Peyer's patch (tissue), 4 donors: Measurements from ENCODE around the gene JPH3. TPM values are rescaled to one million over a fixed set of nuclear protein-coding genes. Genes with fewer than 3 reads are reported as not detected.

Experiments used
- DNase-seq, 3 donors: peaks; one replicate each; pipeline ENCODE4 v3.0.0-alpha.2; 2017 to 2019
- H3K27ac ChIP-seq, 4 donors: fragments of 200-600 bp; sonication (generic); one replicate each; pipeline ENCODE4 v1.5.1; 2016 to 2019
- H3K27me3 ChIP-seq, 2 donors: fragments of 200-600 bp; sonication (generic); one replicate each; pipeline ENCODE4 v1.5.1; 2019
- H3K36me3 ChIP-seq, 3 donors: fragments of 200-600 bp; sonication (generic); one replicate each; pipeline ENCODE4 v1.5.1; 2016 to 2019
- H3K4me1 ChIP-seq, 4 donors: fragments of 200-600 bp; sonication (generic); one replicate each; pipeline ENCODE4 v1.5.1; 2016 to 2019
- H3K4me3 ChIP-seq, 4 donors: fragments of 200-600 bp; sonication (generic); 1 replicate in 3 of 4; 2 replicates in 1 of 4; pipeline ENCODE4 v1.5.1; 2016 to 2019; ENCODE audit warnings: mild to moderate bottlenecking in 1 of 4
- H3K9me3 ChIP-seq, 4 donors: fragments of 200-600 bp; sonication (generic); one replicate each; pipeline ENCODE4 v1.5.1; 2016 to 2019; ENCODE audit warnings: mild to moderate bottlenecking in 1 of 4
- POLR2A ChIP-seq, 2 donors: fragments of 450-650 bp; IDR thresholded peaks; one replicate each; pipeline ENCODE4 v1.5.1; 2017; ENCODE audit warnings: antibody characterized with exemption in 2 of 2, mild to moderate bottlenecking in 2 of 2, moderate library complexity in 2 of 2
- total RNA-seq, 4 donors: library from RNA; depleted of rRNA; stranded (reverse); fragments of >200 nt; gene quantifications; one replicate each; pipeline ENCODE4 v1.1.0, GENCODE V29; 2016
- TF ChIP-seq, protein P1 (sequence below), 6 experiments: fragments of 450-650 bp in 4 of 6; fragments of 200-600 bp in 2 of 6; sonication (generic) in 1 of 6; IDR thresholded peaks; one replicate each; pipeline ENCODE4 v1.5.1; 2017 to 2019; ENCODE audit warnings: antibody characterized with exemption in 6 of 6, mild to moderate bottlenecking in 3 of 6, moderate library complexity in 1 of 6

Gene JPH3
- total RNA-seq, 4 donors from 2014 or later: 0.13 to 0.57 TPM; not detected in 2

DNA sequence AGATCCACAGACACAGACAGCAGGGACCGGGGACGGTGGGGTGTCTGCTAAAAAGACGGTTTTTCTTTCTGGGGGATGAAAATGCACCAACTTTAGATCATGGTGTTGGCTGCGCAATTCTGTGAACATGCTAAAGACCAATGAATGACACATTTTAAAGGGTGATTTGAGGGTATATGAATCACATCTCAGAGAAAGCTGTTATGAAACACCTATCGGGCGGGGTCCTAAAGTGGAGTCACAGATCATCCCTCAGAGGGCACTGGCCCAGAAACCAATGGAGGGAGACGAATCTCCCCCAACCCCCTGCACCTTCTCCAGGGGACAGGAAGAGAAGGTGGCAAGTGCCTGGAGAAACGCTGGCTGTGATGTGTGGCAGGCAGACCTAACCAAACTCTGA lies 137.5 kb downstream of the JPH3 start:
- Histone ChIP-seq H3K27me3 (no peaks in the 10 kb centered on the region), H3K9me3 (no peaks in the 10 kb centered on the region), H3K36me3 (peaks cover 0 to 24% (median 0%) of the 10 kb centered on the region in 3 donors), H3K27ac (no peak overlapping the region), H3K4me1 (no peaks in the 10 kb centered on the region), H3K4me3 (no peak overlapping the region)
- no peak for TF ChIP-seq POLR2A (IDR thresholded peaks at IDR 0.05)
- TF ChIP-seq, protein P1, sequence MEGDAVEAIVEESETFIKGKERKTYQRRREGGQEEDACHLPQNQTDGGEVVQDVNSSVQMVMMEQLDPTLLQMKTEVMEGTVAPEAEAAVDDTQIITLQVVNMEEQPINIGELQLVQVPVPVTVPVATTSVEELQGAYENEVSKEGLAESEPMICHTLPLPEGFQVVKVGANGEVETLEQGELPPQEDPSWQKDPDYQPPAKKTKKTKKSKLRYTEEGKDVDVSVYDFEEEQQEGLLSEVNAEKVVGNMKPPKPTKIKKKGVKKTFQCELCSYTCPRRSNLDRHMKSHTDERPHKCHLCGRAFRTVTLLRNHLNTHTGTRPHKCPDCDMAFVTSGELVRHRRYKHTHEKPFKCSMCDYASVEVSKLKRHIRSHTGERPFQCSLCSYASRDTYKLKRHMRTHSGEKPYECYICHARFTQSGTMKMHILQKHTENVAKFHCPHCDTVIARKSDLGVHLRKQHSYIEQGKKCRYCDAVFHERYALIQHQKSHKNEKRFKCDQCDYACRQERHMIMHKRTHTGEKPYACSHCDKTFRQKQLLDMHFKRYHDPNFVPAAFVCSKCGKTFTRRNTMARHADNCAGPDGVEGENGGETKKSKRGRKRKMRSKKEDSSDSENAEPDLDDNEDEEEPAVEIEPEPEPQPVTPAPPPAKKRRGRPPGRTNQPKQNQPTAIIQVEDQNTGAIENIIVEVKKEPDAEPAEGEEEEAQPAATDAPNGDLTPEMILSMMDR (IDR thresholded peaks at IDR 0.05): no peak
- DNase-seq: no peak

DNA sequence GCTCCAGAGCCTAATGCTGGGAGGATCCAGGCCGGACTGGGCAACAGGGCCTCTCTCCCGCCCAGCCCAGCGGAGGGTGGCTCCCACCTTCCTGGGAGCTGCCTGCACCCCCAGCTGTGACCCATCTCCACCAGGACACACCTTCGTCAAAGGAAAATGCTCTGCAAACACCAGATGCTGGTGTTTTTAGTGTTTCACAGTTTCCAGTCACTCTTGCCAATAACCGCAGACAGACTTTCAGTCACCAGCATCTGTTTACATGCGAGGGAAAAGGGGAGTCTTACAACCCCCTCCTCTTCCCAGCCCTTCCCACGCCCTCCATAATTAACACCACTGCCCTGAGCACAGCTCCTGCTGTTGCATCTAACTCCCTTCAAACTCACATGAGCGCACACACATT lies 138.1 kb downstream of the JPH3 start:
- H3K9me3 ChIP-seq: no peaks in the 10 kb centered on the region
- no peaks in the 10 kb centered on the region for H3K27me3 ChIP-seq
- H3K27ac ChIP-seq: no peak overlapping the region
- no peak overlapping the region for H3K4me3 ChIP-seq
- DNase-seq: no peak
- no peak for TF ChIP-seq POLR2A (IDR thresholded peaks at IDR 0.05)
- TF ChIP-seq, protein P1 (IDR thresholded peaks at IDR 0.05): no peak
- peaks cover 0 to 24% (median 0%) of the 10 kb centered on the region in 3 donors for H3K36me3 ChIP-seq
- H3K4me1 ChIP-seq: no peaks in the 10 kb centered on the region

DNA sequence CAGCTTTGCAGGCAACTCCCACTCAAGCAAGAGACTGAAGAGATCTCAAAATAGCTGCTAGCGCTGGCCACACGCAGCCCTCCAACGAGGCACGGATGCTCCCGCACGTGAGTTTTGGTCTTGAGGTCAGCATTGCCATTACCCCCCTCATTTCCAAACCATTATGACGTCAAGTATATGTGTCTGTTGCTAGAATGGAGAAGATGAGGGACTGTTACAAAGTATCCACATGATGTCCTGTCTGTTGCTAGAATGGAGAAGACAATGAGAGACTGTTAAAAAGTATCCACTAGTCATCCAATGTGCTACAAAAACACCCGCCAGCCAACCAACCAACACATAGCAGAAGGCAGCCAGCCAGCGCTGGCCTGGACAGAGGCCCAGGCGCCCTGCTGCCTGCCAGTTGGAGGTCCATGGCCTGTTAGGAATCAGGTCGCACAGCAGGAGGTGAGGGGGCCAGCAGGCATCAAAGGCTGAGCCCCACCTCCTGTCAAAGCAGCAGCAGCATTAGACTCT lies 138.7 kb downstream of the JPH3 start:
- Histone ChIP-seq H3K9me3 (no peaks in the 10 kb centered on the region), H3K27me3 (no peaks in the 10 kb centered on the region), H3K36me3 (peaks cover 0 to 27% (median 0%) of the 10 kb centered on the region in 3 donors), H3K4me1 (no peaks in the 10 kb centered on the region), H3K4me3 (no peak overlapping the region), H3K27ac (no peak overlapping the region)
- TF ChIP-seq, protein P1 (IDR thresholded peaks at IDR 0.05): no peak
- no peak for TF ChIP-seq POLR2A (IDR thresholded peaks at IDR 0.05)
- no peak for DNase-seq

DNA sequence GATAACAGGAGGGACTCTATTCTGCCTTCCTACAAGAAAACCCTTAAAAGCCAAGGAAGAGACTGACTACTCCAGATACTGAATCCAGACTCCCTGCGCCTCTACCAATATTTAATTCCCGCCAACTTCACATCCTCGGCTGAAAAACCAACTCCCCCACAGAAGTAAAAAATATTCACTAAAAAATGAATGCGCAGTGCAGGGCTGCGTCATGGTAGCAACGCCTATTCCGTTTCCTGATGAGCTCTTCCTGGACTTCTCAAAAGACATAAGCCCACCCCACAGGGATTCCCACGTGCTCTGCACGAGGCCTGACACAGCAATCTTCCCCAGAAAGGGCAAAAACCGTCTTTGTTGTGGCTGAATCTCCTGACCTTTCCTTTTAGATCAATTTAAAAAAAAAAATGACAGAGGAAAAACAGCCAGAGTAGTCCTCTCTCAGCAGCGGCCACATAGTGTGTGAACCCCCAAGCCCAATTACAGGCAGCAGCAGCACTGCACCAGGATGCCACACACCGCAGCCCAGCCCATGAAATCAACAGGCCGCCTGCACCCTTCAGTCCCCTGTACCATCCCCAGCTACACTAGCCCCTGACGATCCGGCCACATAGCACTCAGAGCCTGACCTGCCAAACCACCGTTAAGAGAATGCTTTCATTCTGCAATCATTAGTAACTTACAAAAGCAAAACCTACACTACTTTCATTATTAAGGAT lies 139.6 kb downstream of the JPH3 start:
- no peak overlapping the region for H3K4me3 ChIP-seq
- H3K36me3 ChIP-seq: peaks cover 0 to 36% (median 0%) of the 10 kb centered on the region in 3 donors
- no peaks in the 10 kb centered on the region for H3K4me1 ChIP-seq
- no peak for DNase-seq
- H3K9me3 ChIP-seq: no peaks in the 10 kb centered on the region
- TF ChIP-seq POLR2A (IDR thresholded peaks at IDR 0.05): no peak
- TF ChIP-seq, protein P1 (IDR thresholded peaks at IDR 0.05): no peak
- no peak overlapping the region for H3K27ac ChIP-seq
- no peaks in the 10 kb centered on the region for H3K27me3 ChIP-seq

DNA sequence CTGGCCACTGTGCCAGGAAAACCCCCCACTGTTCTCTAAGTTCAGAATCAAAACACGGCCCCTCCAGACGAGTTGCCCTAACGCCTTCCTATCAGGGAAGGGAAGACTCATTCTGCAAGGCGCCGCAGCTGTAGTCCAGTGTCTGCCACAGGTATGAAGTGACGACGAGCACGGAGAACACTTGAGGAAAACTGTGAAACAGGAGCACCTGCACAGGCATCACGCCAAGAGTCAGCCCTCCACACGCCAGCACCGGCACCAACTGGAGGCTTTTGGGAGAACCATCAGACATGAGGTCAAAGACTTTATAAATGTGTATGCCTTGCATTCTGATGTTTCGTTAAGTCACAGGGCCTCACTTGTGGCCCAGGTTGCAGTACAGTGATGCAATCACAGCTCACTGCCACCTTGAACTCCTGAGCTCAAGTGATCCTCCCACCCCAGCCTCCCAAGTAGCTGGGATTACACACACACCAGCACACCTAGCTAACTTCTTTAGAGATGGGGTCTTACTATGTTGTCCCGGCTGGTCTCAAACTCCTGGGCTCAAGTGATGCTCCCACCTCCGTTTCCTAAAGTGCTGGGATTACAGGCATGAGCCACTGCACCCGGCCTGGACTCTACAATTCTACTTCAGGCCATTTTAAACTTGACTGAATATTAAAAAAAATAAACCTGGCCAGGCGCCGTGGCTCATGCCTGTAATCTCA lies 140.6 kb downstream of the JPH3 start:
- Histone ChIP-seq H3K4me3 (no peak overlapping the region), H3K4me1 (no peaks in the 10 kb centered on the region), H3K27ac (no peak overlapping the region), H3K27me3 (no peaks in the 10 kb centered on the region), H3K9me3 (no peaks in the 10 kb centered on the region), H3K36me3 (peaks cover 0 to 47% (median 0%) of the 10 kb centered on the region in 3 donors)
- no peak for TF ChIP-seq POLR2A (IDR thresholded peaks at IDR 0.05)
- TF ChIP-seq, protein P1 (IDR thresholded peaks at IDR 0.05): no peak
- no peak for DNase-seq
